Stimulated activated CD4-positive, alpha-beta T cell treated with anti-CD3 and anti-CD28 coated beads, Interleukin-4, amount 100 ng/mL, for 48 hours (primary cell): ENCODE measurements around the gene LCLAT1.
A peak's percentile ranks its signal among the peaks of the same experiment; 100 is the strongest.

Experiments
- DNase-seq, 2 donors: peaks; one replicate each; pipeline ENCODE4 v3.0.0-alpha.2; 2020; ENCODE audit warnings: low read depth in 2 of 2

Gene LCLAT1

DNA sequence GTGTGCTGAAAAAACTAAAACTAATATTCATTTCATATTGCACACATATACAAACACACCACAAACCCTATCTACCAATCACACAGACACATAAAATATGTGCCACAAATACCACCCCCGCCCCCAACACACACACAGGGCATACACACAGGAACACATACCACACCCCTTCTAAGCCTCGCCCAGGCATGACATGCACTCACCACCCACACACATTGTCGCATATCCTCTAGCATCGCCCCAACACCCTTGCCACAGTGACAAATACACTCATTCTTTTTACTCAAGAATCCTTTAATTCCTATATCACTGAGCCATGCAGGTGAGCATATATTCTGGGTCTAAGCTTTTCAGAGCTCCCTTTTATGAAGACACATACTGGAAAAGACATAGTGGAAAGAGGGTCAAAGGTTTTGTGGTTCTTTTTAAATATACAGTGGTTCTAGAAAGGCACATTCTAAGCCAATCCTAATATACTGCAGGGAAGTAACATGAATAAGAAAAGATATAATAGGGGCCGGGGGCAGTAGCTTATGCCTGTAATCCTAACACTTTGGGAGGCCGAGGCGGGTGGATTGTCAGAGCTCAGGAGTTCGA lies 24.5 kb upstream of the LCLAT1 start:
- DNase-seq, result peak; percentile 71 to 84

DNA sequence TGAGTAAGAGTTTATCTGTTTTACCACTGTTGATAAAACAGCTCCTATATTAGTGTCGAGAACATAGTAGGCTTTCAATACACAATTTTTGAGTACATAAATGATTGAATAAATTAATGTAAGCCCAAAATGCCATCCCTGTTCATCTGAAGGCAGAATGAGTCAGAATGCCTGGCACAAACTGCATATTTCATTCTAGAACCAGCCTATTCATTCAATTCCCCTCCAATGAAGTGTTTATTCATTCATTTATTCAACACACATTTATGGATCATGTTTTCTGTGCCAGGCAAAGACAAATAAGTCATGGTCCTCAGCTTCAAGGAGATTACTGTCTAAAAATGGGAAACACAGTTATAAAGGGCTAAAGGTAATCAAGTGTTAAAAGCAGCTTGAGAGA lies 22.8 kb upstream of the LCLAT1 start:
- no peak for DNase-seq

DNA sequence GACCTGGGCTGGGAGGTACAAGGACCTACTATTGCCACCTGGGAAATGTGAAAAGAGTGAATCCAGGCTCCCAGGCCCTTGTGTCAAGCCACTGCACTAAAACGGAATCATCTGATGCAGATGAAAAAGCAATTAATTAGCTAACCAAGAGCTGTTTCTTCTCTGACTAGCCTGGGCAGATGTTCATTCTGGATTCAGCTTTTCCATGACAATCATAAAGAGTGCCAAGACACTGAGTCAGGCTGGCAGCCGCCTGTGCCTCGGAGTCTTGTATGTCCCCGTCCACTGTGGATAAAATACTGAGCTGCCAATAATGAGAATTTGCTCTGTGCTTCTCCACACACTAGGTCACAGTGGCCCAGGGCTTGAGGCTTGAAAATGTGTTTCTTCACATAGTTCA lies 21.7 kb upstream of the LCLAT1 start:
- DNase-seq, result no peak

DNA sequence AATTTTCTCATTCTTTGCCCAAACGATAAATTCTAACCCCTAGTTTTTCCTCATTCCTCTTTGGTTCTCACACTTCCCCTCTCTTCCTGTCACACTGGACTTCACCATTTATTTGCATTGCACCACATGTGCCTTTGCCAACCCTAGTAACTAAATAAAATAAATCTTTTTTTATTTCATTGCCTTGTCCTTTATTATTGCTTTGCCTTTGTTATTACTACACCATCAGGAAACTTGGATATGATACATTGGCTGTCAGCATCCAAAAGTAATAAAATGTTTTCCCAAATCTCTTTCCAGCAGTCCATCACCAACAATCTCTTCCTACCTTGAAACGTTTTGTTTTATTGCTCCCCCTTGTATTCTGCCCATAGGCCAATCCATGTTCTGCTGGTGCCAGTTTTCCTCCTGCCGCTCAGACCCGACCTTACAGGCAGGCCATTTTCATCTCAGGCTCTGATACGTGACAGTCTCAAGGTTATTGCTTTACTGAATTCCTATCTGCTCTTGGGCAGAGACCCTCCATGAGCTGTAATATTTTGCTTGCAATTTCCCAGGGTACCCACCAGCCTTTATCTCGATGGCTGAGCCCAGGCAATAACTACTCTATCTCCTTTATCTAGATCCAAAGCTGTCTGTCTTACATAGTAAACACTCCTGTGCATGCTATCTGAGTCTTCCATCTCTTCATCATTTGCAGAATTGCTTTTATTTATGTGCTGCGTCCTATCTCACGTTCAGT lies 19.3 kb upstream of the LCLAT1 start:
- DNase-seq, result no peak

DNA sequence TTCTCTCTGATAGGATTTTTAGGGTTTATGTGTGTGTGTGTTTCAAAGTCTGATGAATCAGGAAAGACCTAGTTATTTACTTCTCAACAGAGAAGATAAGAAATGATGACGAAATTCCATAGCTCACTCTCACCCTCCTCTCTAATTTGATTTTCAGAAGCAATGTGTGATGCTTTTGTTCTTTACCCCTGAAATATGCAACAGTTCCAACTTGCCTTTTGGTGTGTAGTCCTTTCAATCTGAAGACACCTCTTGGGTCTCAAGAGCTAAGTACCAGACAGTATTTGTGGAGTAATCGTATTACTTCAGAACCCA lies 18.7 kb upstream of the LCLAT1 start:
- DNase-seq, result no peak

GRCh38 chr2:30428827-30429461 lies 18.1 kb upstream of the LCLAT1 start:
- no peak for DNase-seq

- no peak for DNase-seq
Observed at GRCh38 chr2:30433541-30434299, 13.3 kb upstream of the LCLAT1 start.

- DNase-seq, result no peak
Observed at GRCh38 chr2:30434708-30435107, 12.3 kb upstream of the LCLAT1 start.

DNA sequence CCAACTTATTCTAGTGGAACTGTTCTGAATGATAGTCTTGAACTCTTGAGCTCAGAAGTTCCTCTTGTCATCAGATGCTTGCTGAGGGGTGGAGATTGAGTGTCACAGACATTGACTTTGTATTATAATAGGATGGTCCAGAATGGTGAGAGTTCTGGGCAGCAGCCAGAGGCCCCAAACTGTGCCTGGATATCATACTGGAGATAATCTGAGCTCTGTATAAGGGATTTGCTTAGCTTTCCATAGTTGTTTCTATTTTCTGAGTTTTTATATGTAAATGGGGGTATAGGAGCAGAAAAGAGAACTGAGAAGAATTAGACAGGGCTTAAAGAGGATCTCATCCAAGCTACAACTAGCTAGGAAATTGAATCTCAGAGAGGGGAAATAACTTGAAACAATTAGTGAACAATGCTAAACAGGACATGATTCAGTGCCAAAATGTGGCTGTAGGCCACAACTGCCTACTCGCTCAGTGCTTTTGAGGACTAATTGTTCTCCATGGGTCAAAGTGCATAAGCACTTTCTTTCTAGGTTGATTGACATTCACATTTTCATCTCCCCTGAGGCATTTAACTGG lies 10.1 kb upstream of the LCLAT1 start:
- DNase-seq, result no peak

- DNase-seq, result no peak
Observed at GRCh38 chr2:30437809-30438548, 9.1 kb upstream of the LCLAT1 start.

DNA sequence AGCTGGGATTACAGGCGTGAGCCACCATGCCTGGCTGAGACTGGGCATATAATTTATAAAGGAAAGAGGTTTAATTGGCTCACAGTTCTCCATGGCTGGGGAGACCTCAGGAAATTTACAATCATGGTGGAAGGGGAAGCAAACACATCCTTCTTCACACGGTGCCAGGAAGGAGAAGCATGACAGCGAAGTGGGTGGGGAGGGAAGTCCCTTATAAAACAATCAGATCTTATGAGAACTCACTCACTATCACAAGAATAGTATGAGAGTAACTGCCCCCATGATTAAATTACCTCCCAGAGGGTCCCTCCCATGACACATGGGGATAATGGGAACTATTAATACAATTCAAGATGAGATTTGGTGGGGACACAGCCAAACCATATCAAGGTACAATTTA lies 7.8 kb upstream of the LCLAT1 start:
- DNase-seq, result no peak

- DNase-seq, result no peak
Observed at GRCh38 chr2:30439879-30440278, 7.2 kb upstream of the LCLAT1 start.

GRCh38 chr2:30441023-30441422 lies 6.0 kb upstream of the LCLAT1 start:
- no peak for DNase-seq

DNA sequence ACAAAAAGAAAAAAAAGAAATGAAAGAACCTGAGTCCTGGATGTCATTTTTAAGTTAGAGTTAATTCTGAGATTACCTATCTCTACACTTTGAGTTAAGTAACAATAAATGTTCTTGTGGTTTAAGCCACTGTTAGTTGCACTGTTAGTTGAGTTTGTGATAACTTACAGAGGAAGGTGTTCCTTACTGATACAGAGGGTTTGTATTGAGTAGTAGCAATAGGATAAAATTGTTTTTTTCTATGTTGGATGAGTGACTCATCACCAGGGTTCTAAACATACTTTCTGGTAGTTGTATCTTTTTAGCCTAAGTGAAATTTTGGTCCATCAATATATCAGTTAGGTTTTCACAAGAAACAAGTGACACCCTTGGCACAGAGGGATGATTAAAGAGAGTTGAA lies 4.0 kb upstream of the LCLAT1 start:
- no peak for DNase-seq

DNA sequence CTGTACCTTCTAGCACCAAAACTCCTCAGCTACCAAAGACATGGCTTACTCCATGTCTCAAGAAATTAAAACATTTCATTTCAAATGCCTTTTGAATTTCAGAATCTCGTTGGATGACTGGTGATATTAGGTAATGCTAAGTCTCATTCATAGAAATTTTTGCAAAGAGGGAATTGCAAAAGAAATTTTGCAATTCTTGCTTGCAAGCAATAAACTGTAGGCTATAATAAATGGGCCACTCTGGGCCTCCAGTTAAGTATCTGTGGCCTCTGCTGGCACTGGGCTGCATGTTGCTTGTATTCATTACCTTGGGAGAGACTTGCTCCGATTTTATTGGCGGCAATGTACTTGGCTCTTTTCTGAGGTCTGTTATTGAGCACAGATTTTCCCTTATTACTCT lies 2.8 kb upstream of the LCLAT1 start:
- no peak for DNase-seq

DNA sequence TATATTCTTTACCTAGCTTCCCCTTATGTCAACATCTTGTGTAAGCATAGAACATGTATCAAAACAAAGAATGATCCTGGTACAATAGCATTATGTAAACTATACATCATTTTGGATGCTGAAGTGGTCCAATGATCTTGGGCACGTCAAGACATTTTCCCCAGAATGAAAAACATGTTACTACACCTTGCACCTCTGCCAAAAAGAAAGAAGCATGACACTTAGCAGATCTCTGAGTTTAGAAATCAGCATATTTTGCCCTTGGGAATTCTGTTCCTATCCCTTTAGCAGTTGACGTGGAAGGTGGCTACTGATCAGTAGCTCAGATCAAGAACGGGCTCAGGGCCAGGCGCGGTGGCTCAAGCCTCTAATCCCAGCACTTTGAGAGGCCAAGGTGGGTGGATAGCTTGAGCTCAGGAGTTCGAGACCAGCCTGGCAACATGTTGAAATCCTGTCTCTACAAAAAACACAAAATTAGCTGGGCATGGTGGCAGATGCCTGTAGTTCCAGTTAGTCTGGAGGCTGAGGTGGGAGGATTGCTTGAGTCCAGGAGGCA lies 1.7 kb upstream of the LCLAT1 start:
- DNase-seq, result no peak

DNA sequence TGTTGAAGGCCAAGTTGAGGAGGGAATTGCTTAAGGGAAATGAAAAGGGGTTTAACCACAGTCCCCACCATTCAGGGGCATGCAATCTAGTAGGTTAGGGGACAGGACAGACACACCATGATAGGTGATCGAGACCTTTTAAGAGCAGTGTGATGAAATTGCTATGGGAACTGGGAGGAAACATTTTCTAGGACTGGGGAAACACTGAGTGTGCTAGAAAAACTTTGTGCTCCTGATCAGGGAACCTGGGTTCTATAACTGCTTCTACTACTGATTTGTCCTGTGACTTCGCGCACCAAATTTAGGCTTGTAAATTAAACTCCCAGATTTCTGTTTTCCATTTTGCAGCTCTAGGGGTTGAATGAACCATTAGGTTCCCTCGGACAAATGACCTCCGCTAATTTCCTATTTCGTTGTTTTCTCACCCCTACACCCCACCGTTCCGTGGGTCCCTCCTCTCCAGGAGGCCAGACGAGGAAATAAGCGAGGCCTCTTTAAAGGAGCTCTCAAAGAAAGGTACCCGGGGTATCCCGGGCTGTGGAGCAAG lies 371 bp upstream of the LCLAT1 start:
- no peak for DNase-seq

GRCh38 chr2:30448308-30448707 lies 1.3 kb downstream of the LCLAT1 start:
- DNase-seq, result no peak

DNA sequence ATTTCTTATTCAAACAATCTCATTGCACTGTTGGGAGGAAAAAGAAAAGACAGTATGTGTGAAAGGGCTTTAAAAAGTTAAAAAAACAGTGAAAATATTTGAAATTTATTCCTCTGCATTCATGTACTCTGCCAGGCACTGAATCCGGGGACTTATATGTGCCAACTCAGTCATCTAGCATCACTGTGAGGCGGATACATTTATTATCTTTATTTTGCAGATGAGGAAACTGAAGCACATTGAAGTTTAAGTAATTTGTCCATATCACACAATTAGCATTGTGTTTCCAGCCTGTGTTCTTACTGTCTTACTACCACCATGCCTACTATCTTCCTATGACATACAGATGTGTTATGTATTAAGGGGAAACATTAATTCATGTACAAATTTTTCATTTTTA lies 1.8 kb downstream of the LCLAT1 start:
- DNase-seq, result no peak

GRCh38 chr2:30450025-30450424 lies 3.0 kb downstream of the LCLAT1 start:
- no peak for DNase-seq

- DNase-seq, result no peak
Observed at GRCh38 chr2:30453498-30453897, 6.5 kb downstream of the LCLAT1 start.
